CD4-positive, alpha-beta T cell (primary cell): ENCODE results near the gene METTL3. TPM values are rescaled to one million over a fixed set of nuclear protein-coding genes. Genes with fewer than 3 reads are reported as not detected.

Experiments used
- ATAC-seq: fragments of 200-7000 bp; cut with Tn5 transposase; one replicate; pipeline ENCODE4 v1.10.0; 2022; ENCODE audit warnings: mild to moderate bottlenecking; ENCODE audit not compliant: poor library complexity
- CTCF ChIA-PET: fragments of 350-600 bp; sonication (Branson Sonifier 250); formaldehyde crosslinking; loops from one replicate; lab custom pipeline; 2021; ENCODE audit warnings: antibody characterized with exemption, inconsistent platforms; lab: Charles Lee
- POLR2A ChIA-PET: fragments of 350-600 bp; sonication (Branson Sonifier 250); formaldehyde crosslinking; loops from one replicate; lab custom pipeline; 2021; ENCODE audit warnings: antibody characterized with exemption, inconsistent platforms; lab: Charles Lee
- DNase-seq, 14 experiments: peaks; one replicate each; pipeline ENCODE4 v3.0.0-alpha.2; 2013 to 2020; ENCODE audit warnings: mixed read lengths in 2 of 14
- H3K27ac ChIP-seq, 2 donors: one replicate each; pipeline versions ENCODE4 v1.5.1 to v1.7.0; 2013; ENCODE audit warnings: low read length in 2 of 2, low read depth in 1 of 2, mild to moderate bottlenecking in 1 of 2
- H3K27me3 ChIP-seq, 2 experiments: 1 replicate in 1 of 2; 2 replicates in 1 of 2; pipeline versions ENCODE4 v1.6.1 to v1.7.0; 2013; ENCODE audit warnings: low read length in 2 of 2, control low read depth in 1 of 2, mild to moderate bottlenecking in 1 of 2, moderate library complexity in 1 of 2; ENCODE audit not compliant: insufficient read depth in 2 of 2, control insufficient read depth in 1 of 2
- H3K36me3 ChIP-seq: one replicate; pipeline ENCODE4 v1.6.1; 2013; ENCODE audit warnings: low read length, control low read depth; ENCODE audit not compliant: insufficient read depth
- H3K4me1 ChIP-seq: one replicate; pipeline ENCODE4 v1.6.1; 2013; ENCODE audit warnings: low read length, control low read depth; ENCODE audit not compliant: insufficient read depth
- H3K4me3 ChIP-seq: one replicate; pipeline ENCODE4 v1.5.1; 2013; ENCODE audit warnings: mild to moderate bottlenecking, low read length, moderate library complexity
- H3K9me3 ChIP-seq, 2 experiments: 1 replicate in 1 of 2; 2 replicates in 1 of 2; pipeline versions ENCODE4 v1.6.1 to v1.7.0; 2013; ENCODE audit warnings: low read length in 2 of 2, mild to moderate bottlenecking in 2 of 2, control low read depth in 1 of 2, moderate library complexity in 1 of 2; ENCODE audit not compliant: control insufficient read depth in 1 of 2, insufficient read depth in 1 of 2
- H3K27ac Mint-ChIP-seq: one replicate; pipeline ENCODE4 v1.8.0; 2020; ENCODE audit warnings: mixed read lengths
- H3K27me3 Mint-ChIP-seq: one replicate; pipeline ENCODE4 v1.8.0; 2021; ENCODE audit warnings: mixed read lengths
- H3K36me3 Mint-ChIP-seq: one replicate; pipeline ENCODE4 v1.8.0; 2021; ENCODE audit warnings: low read depth, mixed read lengths
- H3K4me1 Mint-ChIP-seq: one replicate; pipeline ENCODE4 v1.8.0; 2021; ENCODE audit warnings: low read depth, mixed read lengths
- H3K4me3 Mint-ChIP-seq: one replicate; pipeline ENCODE4 v1.8.0; 2020; ENCODE audit warnings: mild to moderate bottlenecking, mixed read lengths
- H3K9me3 Mint-ChIP-seq: one replicate; pipeline ENCODE4 v1.8.0; 2020; ENCODE audit warnings: mixed read lengths
- intact Hi-C, 2 experiments: fragments of 100-400 bp; cut with DNase I in 1 of 2; cut with micrococcal nuclease in 1 of 2; formaldehyde crosslinking; loops; one replicate each; pipeline versions ENCODE4 v1.15.1 to v1.9.0; 2023 to 2025; cut with DNase I, micrococcal nuclease
- total RNA-seq, 174 experiments: library from RNA in 2 of 174; stranded (reverse) in 2 of 174; gene quantifications; one replicate each; pipeline ENCODE4 v1.2.3 and lab custom pipeline; 2021 to 2026
- TF ChIP-seq, protein P1 (sequence below): fragments of 200-600 bp; IDR thresholded peaks from one replicate; pipeline ENCODE4 v1.8.0; 2022; ENCODE audit warnings: antibody characterized with exemption, mild to moderate bottlenecking

METTL3 gene
- total RNA-seq, 2 experiments from 2014 or later, result 31.9 to 34.5 TPM

DNA sequence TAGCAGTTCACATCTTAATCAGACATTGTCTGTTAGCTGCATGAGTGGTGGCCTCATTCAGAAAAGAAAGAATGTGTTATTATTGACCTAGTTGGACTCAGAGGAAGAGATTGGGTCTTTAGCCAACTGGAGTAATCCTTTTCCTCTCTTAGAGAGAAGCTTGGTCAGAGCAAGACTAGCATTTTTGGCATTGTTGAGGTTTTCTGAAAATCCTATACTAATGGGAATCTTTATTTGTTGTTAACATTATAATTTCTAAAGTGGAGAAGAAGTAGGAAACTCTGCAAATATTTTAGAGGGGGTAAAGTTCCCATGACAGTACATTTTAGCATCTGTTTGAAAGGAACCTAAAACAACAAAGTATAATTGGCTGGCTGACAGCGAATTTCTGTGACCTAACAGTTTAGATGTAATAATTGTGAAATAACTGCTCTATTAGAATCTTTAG lies 24.5 kb downstream of the METTL3 start:
- no peak overlapping the region for H3K27ac ChIP-seq
- DNase-seq, result no peak
- H3K9me3 ChIP-seq, result no peaks in the 10 kb centered on the region
- POLR2A ChIA-PET, result interaction anchor here (1.0 kb wide), 1 partner anchor 24 kb away, joined by 4 read pairs; the partner anchor contains the start of gene METTL3
- TF ChIP-seq, protein P1, sequence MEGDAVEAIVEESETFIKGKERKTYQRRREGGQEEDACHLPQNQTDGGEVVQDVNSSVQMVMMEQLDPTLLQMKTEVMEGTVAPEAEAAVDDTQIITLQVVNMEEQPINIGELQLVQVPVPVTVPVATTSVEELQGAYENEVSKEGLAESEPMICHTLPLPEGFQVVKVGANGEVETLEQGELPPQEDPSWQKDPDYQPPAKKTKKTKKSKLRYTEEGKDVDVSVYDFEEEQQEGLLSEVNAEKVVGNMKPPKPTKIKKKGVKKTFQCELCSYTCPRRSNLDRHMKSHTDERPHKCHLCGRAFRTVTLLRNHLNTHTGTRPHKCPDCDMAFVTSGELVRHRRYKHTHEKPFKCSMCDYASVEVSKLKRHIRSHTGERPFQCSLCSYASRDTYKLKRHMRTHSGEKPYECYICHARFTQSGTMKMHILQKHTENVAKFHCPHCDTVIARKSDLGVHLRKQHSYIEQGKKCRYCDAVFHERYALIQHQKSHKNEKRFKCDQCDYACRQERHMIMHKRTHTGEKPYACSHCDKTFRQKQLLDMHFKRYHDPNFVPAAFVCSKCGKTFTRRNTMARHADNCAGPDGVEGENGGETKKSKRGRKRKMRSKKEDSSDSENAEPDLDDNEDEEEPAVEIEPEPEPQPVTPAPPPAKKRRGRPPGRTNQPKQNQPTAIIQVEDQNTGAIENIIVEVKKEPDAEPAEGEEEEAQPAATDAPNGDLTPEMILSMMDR, result no peak
- Mint-ChIP-seq H3K27me3 (no peaks in the 10 kb centered on the region), H3K4me1 (no peaks in the 10 kb centered on the region), H3K36me3 (peaks cover 71% of the 10 kb centered on the region), H3K9me3 (no peaks in the 10 kb centered on the region), H3K4me3 (no peak overlapping the region), H3K27ac (no peak overlapping the region)
- no peak overlapping the region for H3K4me3 ChIP-seq
- intact Hi-C loops, result no loop called here
- H3K27me3 ChIP-seq, result no peaks in the 10 kb centered on the region
- peaks cover 67% of the 10 kb centered on the region for H3K36me3 ChIP-seq
- ATAC-seq, result no peak
- CTCF ChIA-PET, result interaction anchor here (3.5 kb wide), 1 partner anchor 12 kb away, joined by 13 read pairs; no protein-coding TSS in a partner anchor
- H3K4me1 ChIP-seq, result peaks cover 5% of the 10 kb centered on the region

DNA sequence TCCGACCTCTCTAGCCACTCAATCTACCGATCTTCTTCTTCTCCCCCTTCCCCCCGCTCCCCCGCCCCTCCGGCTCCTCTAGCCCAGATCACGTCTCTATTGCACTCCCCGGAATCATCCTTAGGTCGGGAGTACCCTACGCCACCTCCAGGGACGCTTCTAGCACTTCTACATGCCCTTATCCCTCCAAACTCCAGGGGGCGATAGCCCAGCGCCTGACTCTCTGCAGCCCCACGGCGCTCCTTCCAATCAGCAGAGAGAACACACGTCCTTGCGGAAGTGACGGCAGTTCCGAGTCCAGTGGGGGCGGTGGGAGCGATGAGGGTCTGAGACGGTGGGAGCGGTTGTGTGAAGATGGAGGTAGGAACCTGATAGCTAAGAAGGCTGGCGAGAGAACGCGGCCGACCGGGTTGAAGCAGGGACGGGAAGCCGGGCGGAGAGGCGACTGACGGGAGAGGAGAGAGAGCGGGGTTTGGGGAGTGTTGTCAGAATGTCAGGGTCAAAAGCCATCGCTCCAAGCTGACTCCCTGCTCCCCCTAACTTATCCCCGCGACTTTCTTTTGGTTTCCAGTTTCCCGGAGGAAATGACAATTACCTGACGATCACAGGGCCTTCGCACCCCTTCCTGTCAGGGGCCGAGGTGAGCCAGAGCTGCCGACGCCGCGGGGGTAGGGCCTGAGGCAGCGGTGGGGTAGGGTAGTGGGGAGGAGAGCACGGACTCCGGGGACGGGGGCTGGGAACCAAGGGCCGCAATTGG lies 34.0 kb downstream of the METTL3 start, which contains the start of the genes RAB2B and TOX4:
Gene RAB2B, minus strand, starts transcription at position 35 of the 757 bp plus-strand sequence. CDS start 87 bp downstream, outside the sequence.
Gene TOX4, plus strand, starts transcription at position 271 of the 757 bp plus-strand sequence. Its CDS starts 84 bp downstream, at position 355.
- ATAC-seq (peak; percentile 96), DNase-seq (peak; percentile 90 to 99 (median 92))
- intact Hi-C loops, result loop anchor here (1.0 to 2.0 kb wide), 9 partner anchors 21 to 236 kb away; partner anchors contain the start of genes CHD8 (in 2 of the 2), METTL3 (in 2 of the 2) and SUPT16H (in 1 of the 2)
- Histone ChIP-seq H3K27ac (peak within 1 kb of the TSS; percentile 73 to 94), H3K9me3 (no peaks in the 10 kb centered on the region), H3K4me3 (peak within 1 kb of the TSS; percentile 99), H3K27me3 (no peaks in the 10 kb centered on the region), H3K36me3 (peaks cover 39% of the 10 kb centered on the region), H3K4me1 (peaks cover 20% of the 10 kb centered on the region)
- Mint-ChIP-seq H3K36me3 (peaks cover 54% of the 10 kb centered on the region), H3K27me3 (no peaks in the 10 kb centered on the region), H3K27ac (peak within 1 kb of the TSS; percentile 94), H3K9me3 (no peaks in the 10 kb centered on the region), H3K4me1 (peaks cover 48% of the 10 kb centered on the region), H3K4me3 (peak within 1 kb of the TSS; percentile 99)
- CTCF ChIA-PET, result interaction anchor here (0.7 to 3.1 kb wide), 16 partner anchors 11 to 92 kb away, joined by 3 to 45 read pairs (median 4); partner anchors contain the start of genes CHD8, METTL3, SALL2 and SUPT16H
- POLR2A ChIA-PET, result interaction anchor here (0.6 to 4.0 kb wide), 11 partner anchors 20 to 1618 kb away, joined by 3 to 44 read pairs (median 4); partner anchors contain the start of genes ACIN1, C14orf119, CHD8 and METTL3
- TF ChIP-seq, protein P1, result peak; percentile 95

DNA sequence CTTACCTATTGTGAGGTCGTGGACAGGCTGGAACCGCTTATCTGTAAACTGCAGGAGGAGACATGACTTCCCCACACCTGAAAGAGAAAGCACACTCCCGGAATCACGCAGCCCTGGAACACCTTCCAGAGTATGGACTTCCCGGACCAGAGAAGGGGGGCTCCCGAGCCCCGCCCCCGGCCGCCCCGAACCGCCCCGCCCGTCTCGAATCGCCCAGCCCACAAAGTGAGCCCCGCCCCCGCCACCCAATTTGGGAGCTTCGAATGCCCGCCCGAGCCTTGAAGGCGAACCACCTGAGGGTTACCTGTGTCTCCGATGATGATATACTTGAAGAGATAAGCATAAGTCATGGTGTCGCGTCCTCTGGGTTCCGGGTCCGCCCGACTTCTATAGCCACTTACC lies 34.6 kb downstream of the METTL3 start:
- Histone ChIP-seq H3K27ac (peak overlapping the region; percentile 73 to 94), H3K4me3 (peak overlapping the region; percentile 99), H3K9me3 (no peaks in the 10 kb centered on the region), H3K4me1 (peaks cover 20% of the 10 kb centered on the region), H3K27me3 (no peaks in the 10 kb centered on the region), H3K36me3 (peaks cover 34% of the 10 kb centered on the region)
- Mint-ChIP-seq H3K9me3 (no peaks in the 10 kb centered on the region), H3K36me3 (peaks cover 53% of the 10 kb centered on the region), H3K4me3 (peak overlapping the region; percentile 99), H3K27me3 (no peaks in the 10 kb centered on the region), H3K27ac (peak overlapping the region; percentile 94), H3K4me1 (peaks cover 48% of the 10 kb centered on the region)
- peak; percentile 52 for ATAC-seq
- peak in 7 of 14 experiments; percentile 74 to 92 (median 83) for DNase-seq
- ChIA-PET CTCF (interaction anchor here (0.7 to 3.1 kb wide), 10 partner anchors 15 to 94 kb away, joined by 3 to 45 read pairs (median 5); partner anchors contain the start of genes CHD8, METTL3, SALL2 and SUPT16H), POLR2A (interaction anchor here (0.6 to 4.0 kb wide), 12 partner anchors 12 to 1619 kb away, joined by 3 to 44 read pairs (median 6); partner anchors contain the start of genes ACIN1, C14orf119, CHD8 and METTL3)
- TF ChIP-seq, protein P1, result no peak
- intact Hi-C loops, result loop anchor here (1.0 to 2.0 kb wide), 3 partner anchors 20 to 40 kb away; partner anchors contain the start of genes CHD8 (in 1 of the 2) and METTL3 (in 1 of the 2)
